ENCODE measurements around the gene KDSR. TPM values are rescaled to one million over a fixed set of nuclear protein-coding genes. Genes with fewer than 3 reads are reported as not detected.

Gene KDSR
- total and polyA plus RNA-seq, 2 donors (not counting 1 experiment from before 2014, with no cell fraction given) = 6.4 to 21.1 TPM

GRCh38 chr18:63297687-63298399 lies 69.2 kb downstream of the KDSR start:
- Mint-ChIP-seq H3K27me3 (no peaks in the 10 kb centered on the region), H3K9me3 (ENCODE audit: insufficient read depth) (no peaks in the 10 kb centered on the region), H3K4me3 (no peak overlapping the region), H3K4me1 (peaks cover 72% of the 10 kb centered on the region), H3K27ac (peak overlapping the region; percentile 50)
- no peaks in the 10 kb centered on the region for H4K20me1 ChIP-seq (ENCODE audit: control insufficient read depth, insufficient read depth, low read length, poor library complexity, severe bottlenecking)
- H3K4me1 ChIP-seq (ENCODE audit: control insufficient read depth in 2 of 2, insufficient read depth in 2 of 2, low read length in 2 of 2) = peaks cover 49 to 51% of the 10 kb centered on the region in 2 donors
- 92% methylated on average over 13 of the region's 16 CpGs for WGBS (ENCODE audit: insufficient coverage)
- no peaks in the 10 kb centered on the region for H3K27me3 ChIP-seq (replicated peaks in 1 of 4; ENCODE audit: control extremely low read depth in 1 of 4, control insufficient read depth in 3 of 4, insufficient read depth in 4 of 4, low read length in 3 of 4)
- H2AFZ ChIP-seq (ENCODE audit: insufficient read depth, low read depth, low read length, poor library complexity, severe bottlenecking) = no peak overlapping the region
- POLR2A ChIA-PET = interaction anchor here (1.0 kb wide), 1 partner anchor 9 kb away, joined by 3 read pairs; no protein-coding TSS in a partner anchor
- no peak overlapping the region for H3K4me3 ChIP-seq (ENCODE audit: control extremely low read depth in 1 of 5, extremely low read depth in 1 of 5, insufficient read depth in 1 of 5, low read depth in 2 of 5, low read length in 4 of 5)
- H3K4me2 ChIP-seq (replicated peaks; ENCODE audit: low read depth, low read length, poor library complexity, severe bottlenecking) = no peak overlapping the region
- H3K9ac ChIP-seq (ENCODE audit: low read length) = no peak overlapping the region
- H3K36me3 ChIP-seq (replicated peaks in 1 of 2; ENCODE audit: control extremely low read depth in 1 of 2, control insufficient read depth in 1 of 2, extremely low read depth in 1 of 2, insufficient read depth in 2 of 2, low read length in 1 of 2) = peaks cover 0 to 31% of the 10 kb centered on the region in 2 experiments
- CTCF ChIA-PET = interaction anchor here (0.9 to 2.1 kb wide), 2 partner anchors 17 to 20 kb away, joined by 3 to 19 read pairs; partner anchors contain the start of gene BCL2
- no peak for TF ChIP-seq EZH2 (IDR thresholded peaks at IDR 0.05; ENCODE audit: borderline replicate concordance, insufficient read depth, low read depth, low read length, poor library complexity, severe bottlenecking)
- no peak for TF ChIP-seq CTCF (IDR thresholded peaks at IDR 0.05)
- no peaks in the 10 kb centered on the region for H3K9me3 ChIP-seq (ENCODE audit: control extremely low read depth in 1 of 3, control insufficient read depth in 2 of 3, insufficient read depth in 1 of 3, low read length in 2 of 3)
- H3K79me2 ChIP-seq (ENCODE audit: control insufficient read depth, insufficient read depth, low read length) = peaks cover 88% of the 10 kb centered on the region
- intact Hi-C loops (cut with micrococcal nuclease) = no loop called here
- ATAC-seq (ENCODE audit: low read depth) (no peak), DNase-seq (no peak)
- peak overlapping the region in 1 of 2 donors; percentile 53 for H3K27ac ChIP-seq (ENCODE audit: low read length in 2 of 2)

- H3K79me2 ChIP-seq (ENCODE audit: control insufficient read depth, insufficient read depth, low read length) = peaks cover 75% of the 10 kb centered on the region
- POLR2A ChIA-PET = interaction anchor here (0.9 to 2.1 kb wide), 9 partner anchors 9 to 159 kb away, joined by 3 to 15 read pairs (median 4); no protein-coding TSS in a partner anchor
- H3K9ac ChIP-seq (ENCODE audit: low read length) = peak overlapping the region; percentile 59
- Mint-ChIP-seq H3K9me3 (ENCODE audit: insufficient read depth) (peaks cover 1% of the 10 kb centered on the region), H3K27ac (no peak overlapping the region), H3K27me3 (no peaks in the 10 kb centered on the region), H3K4me1 (peaks cover 68% of the 10 kb centered on the region), H3K4me3 (peak overlapping the region; percentile 79)
- TF ChIP-seq EZH2 (IDR thresholded peaks at IDR 0.05; ENCODE audit: borderline replicate concordance, insufficient read depth, low read depth, low read length, poor library complexity, severe bottlenecking) (no peak), CTCF (IDR thresholded peaks at IDR 0.05) (no peak)
- H3K27ac ChIP-seq (ENCODE audit: low read length in 2 of 2) = peak overlapping the region; percentile 94 to 95
- no peaks in the 10 kb centered on the region for H3K27me3 ChIP-seq (replicated peaks in 1 of 4; ENCODE audit: control extremely low read depth in 1 of 4, control insufficient read depth in 3 of 4, insufficient read depth in 4 of 4, low read length in 3 of 4)
- CTCF ChIA-PET = interaction anchor here (0.7 to 4.8 kb wide), 11 partner anchors 9 to 162 kb away, joined by 3 to 45 read pairs (median 4); partner anchors contain the start of gene BCL2
- H3K4me2 ChIP-seq (replicated peaks; ENCODE audit: low read depth, low read length, poor library complexity, severe bottlenecking) = peak overlapping the region; percentile 82
- DNase-seq (no peak), ATAC-seq (ENCODE audit: low read depth) (no peak)
- peaks cover 66% of the 10 kb centered on the region in 2 donors for H3K4me1 ChIP-seq (ENCODE audit: control insufficient read depth in 2 of 2, insufficient read depth in 2 of 2, low read length in 2 of 2)
- WGBS (ENCODE audit: insufficient coverage) = 100% methylated on average over 2 of the region's 4 CpGs
- H2AFZ ChIP-seq (ENCODE audit: insufficient read depth, low read depth, low read length, poor library complexity, severe bottlenecking) = no peak overlapping the region
- no peaks in the 10 kb centered on the region for H4K20me1 ChIP-seq (ENCODE audit: control insufficient read depth, insufficient read depth, low read length, poor library complexity, severe bottlenecking)
- intact Hi-C loops (cut with micrococcal nuclease) = loop anchor here (1.0 to 5.0 kb wide), 6 partner anchors 9 to 133 kb away; no protein-coding TSS in a partner anchor
- no peaks in the 10 kb centered on the region for H3K9me3 ChIP-seq (ENCODE audit: control extremely low read depth in 1 of 3, control insufficient read depth in 2 of 3, insufficient read depth in 1 of 3, low read length in 2 of 3)
- no peak overlapping the region for H3K4me3 ChIP-seq (ENCODE audit: control extremely low read depth in 1 of 5, extremely low read depth in 1 of 5, insufficient read depth in 1 of 5, low read depth in 2 of 5, low read length in 4 of 5)
- peaks cover 0 to 18% of the 10 kb centered on the region in 2 experiments for H3K36me3 ChIP-seq (replicated peaks in 1 of 2; ENCODE audit: control extremely low read depth in 1 of 2, control insufficient read depth in 1 of 2, extremely low read depth in 1 of 2, insufficient read depth in 2 of 2, low read length in 1 of 2)
Measured at GRCh38 chr18:63293935-63294334, 73.1 kb downstream of the KDSR start.

Data from B cell (primary cell).